Nephron progenitor cell (in vitro differentiated cells): ENCODE data around the gene PC.

Experiments used
- DNase-seq: peaks from one replicate; pipeline ENCODE4 v3.0.0; 2021
- H3K27ac Mint-ChIP-seq: 2 replicates; pipeline ENCODE4 v1.8.0; 2021; ENCODE audit warnings: mild to moderate bottlenecking, moderate library complexity, mixed read lengths
- H3K27me3 Mint-ChIP-seq: 2 replicates; pipeline ENCODE4 v1.8.0; 2021; ENCODE audit warnings: mild to moderate bottlenecking, low read depth, mixed read lengths; ENCODE audit not compliant: poor library complexity
- H3K36me3 Mint-ChIP-seq: 2 replicates; pipeline ENCODE4 v1.8.0; 2021; ENCODE audit warnings: low read depth, mixed read lengths
- H3K4me1 Mint-ChIP-seq: 2 replicates; pipeline ENCODE4 v1.8.0; 2021; ENCODE audit warnings: mixed read lengths
- H3K4me3 Mint-ChIP-seq: 2 replicates; pipeline ENCODE4 v1.8.0; 2021; ENCODE audit warnings: mild to moderate bottlenecking, moderate library complexity, mixed read lengths
- H3K9me3 Mint-ChIP-seq: 2 replicates; pipeline ENCODE4 v1.8.0; 2021; ENCODE audit warnings: mild to moderate bottlenecking, moderate library complexity, mixed read lengths
- TF ChIP-seq, protein P1 (sequence below): fragments of 200-600 bp; sonication (generic); IDR thresholded peaks from 2 replicates; pipeline ENCODE4 v1.5.0; 2021; ENCODE audit warnings: antibody characterized with exemption

PC gene

DNA sequence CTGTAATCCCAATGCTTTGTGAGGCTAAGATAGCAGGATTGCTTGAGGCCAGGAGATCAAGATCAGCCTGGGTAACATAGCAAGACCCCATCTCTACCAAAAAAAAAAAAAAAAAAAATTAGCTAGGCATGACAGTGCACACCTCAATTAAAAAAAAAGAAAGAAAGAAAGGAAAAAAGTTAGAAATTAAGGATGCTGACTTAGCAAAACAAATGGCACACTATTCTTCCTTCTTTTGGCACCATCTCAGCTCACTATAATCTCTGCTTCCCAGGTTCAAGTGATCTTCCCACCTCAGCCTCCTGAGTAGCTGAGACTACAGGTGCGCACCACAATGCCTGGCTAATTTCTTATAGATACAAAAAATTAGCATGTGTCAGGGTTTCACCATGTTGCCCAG, 33.9 kb downstream of the PC start:
- H3K9me3 Mint-ChIP-seq = peaks cover 17% of the 10 kb centered on the region
- peaks cover 25% of the 10 kb centered on the region for H3K36me3 Mint-ChIP-seq
- DNase-seq = no peak
- no peak overlapping the region for H3K27ac Mint-ChIP-seq
- H3K27me3 Mint-ChIP-seq = no peaks in the 10 kb centered on the region
- TF ChIP-seq, protein P1, sequence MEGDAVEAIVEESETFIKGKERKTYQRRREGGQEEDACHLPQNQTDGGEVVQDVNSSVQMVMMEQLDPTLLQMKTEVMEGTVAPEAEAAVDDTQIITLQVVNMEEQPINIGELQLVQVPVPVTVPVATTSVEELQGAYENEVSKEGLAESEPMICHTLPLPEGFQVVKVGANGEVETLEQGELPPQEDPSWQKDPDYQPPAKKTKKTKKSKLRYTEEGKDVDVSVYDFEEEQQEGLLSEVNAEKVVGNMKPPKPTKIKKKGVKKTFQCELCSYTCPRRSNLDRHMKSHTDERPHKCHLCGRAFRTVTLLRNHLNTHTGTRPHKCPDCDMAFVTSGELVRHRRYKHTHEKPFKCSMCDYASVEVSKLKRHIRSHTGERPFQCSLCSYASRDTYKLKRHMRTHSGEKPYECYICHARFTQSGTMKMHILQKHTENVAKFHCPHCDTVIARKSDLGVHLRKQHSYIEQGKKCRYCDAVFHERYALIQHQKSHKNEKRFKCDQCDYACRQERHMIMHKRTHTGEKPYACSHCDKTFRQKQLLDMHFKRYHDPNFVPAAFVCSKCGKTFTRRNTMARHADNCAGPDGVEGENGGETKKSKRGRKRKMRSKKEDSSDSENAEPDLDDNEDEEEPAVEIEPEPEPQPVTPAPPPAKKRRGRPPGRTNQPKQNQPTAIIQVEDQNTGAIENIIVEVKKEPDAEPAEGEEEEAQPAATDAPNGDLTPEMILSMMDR = no peak
- no peak overlapping the region for H3K4me3 Mint-ChIP-seq
- H3K4me1 Mint-ChIP-seq = peaks cover 36% of the 10 kb centered on the region

DNA sequence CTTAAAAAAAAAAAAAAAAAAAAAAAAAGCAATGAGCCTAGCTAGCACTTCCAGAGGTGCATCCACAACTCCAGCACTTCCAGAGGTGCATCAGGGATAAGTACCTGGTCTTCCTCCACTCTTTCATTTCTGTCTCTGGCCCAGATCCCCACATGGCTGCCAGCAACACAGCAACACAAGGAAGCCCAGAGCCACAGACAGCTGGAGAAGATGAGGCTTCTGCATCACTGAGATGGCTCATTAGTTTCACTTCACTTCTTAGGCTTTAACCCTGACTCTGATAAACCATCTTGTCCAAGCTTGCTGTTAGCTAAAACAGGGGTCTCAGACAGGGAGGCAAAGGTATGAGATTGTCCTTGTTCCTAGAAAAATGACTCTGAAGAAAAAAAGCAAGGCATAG, 35.6 kb downstream of the PC start:
- Mint-ChIP-seq H3K36me3 (peaks cover 25% of the 10 kb centered on the region), H3K9me3 (peaks cover 17% of the 10 kb centered on the region), H3K27me3 (no peaks in the 10 kb centered on the region), H3K27ac (no peak overlapping the region), H3K4me3 (no peak overlapping the region), H3K4me1 (peaks cover 39% of the 10 kb centered on the region)
- TF ChIP-seq, protein P1 = no peak
- no peak for DNase-seq

DNA sequence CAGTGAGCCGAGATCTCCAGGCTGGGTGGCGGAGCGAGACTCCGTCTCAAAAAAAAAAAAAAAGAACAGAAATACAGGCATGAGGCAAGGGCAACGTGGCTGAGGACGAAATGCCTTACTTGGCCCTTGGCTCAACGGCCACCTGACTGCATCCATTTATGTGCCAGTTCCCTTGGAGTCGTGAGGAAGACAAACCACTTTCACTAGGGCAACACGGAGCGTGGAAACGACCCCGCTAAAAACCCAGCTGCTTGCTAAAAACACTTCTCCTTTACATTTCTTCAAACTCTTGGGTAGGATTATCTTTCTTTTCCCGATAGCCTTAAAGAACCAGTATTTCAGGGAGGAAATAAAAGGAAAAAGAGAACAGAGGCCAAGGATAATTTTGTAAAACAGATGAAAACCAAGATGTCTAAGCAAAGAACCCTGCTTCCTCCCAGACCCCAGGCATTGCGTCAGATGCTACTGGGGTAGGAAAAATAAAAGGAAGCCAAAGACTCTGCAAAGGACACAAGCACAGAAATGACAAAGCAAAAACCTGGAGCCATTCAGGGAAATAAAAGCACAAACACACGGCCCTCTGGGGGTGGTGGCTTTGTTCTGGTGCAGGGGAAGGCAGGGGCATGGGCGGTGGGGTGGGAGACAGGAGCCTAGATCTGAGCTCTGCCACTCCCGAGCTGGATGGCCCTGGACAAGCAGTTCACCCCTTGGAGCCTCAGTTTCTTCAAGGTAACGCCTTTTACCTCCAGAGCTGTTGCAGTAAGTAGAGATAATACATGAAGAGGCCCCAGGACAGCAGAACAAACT, 37.0 kb downstream of the PC start:
- peaks cover 48% of the 10 kb centered on the region for H3K4me1 Mint-ChIP-seq
- no peaks in the 10 kb centered on the region for H3K27me3 Mint-ChIP-seq
- H3K4me3 Mint-ChIP-seq = no peak overlapping the region
- peaks cover 17% of the 10 kb centered on the region for H3K9me3 Mint-ChIP-seq
- peak overlapping the region; percentile 96 for H3K27ac Mint-ChIP-seq
- no peak for DNase-seq
- H3K36me3 Mint-ChIP-seq = peaks cover 17% of the 10 kb centered on the region
- TF ChIP-seq, protein P1 = no peak

DNA sequence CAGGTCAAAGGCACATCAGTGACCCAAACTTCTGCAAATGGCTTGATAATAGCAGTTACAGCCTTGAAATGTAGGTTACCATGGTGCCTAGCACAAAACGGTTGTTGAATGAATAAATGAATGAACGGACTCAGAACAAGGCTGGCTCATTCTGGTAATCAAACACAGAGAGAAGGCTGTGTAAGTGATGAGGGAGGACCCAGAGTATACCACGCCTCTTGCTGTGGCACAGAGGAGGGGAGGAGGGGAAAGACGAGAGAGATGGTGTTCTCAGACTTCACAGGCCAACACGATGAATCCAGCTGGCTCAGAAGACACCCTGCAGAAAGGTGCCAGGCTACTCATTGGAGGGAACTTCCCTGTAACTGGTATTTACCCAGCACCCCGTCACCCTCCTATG, 38.3 kb downstream of the PC start:
- H3K4me3 Mint-ChIP-seq = no peak overlapping the region
- H3K27me3 Mint-ChIP-seq = no peaks in the 10 kb centered on the region
- no peak overlapping the region for H3K27ac Mint-ChIP-seq
- DNase-seq = no peak
- H3K36me3 Mint-ChIP-seq = peaks cover 6% of the 10 kb centered on the region
- TF ChIP-seq, protein P1 = no peak
- H3K4me1 Mint-ChIP-seq = peaks cover 55% of the 10 kb centered on the region
- H3K9me3 Mint-ChIP-seq = peaks cover 9% of the 10 kb centered on the region

DNA sequence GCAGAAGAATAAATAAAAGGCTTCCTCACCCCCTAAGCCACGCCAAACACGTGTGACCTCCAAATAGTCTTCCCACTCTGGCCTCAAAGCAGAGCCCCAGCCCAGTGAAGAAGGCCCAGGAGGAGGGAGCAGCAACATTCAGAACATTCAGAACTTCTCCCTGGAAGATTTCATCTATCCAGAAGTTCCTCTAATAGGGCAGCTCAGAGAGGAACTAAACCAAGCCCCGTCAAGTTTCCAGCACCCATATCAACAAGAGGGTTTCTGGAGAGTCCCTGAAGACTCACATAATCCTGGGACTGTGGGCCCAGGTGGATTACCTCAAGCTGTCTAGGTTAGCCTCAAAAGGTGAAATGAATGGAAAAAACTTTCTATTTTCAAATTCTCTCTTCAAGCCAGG, 39.4 kb downstream of the PC start:
- peaks cover 60% of the 10 kb centered on the region for H3K4me1 Mint-ChIP-seq
- DNase-seq = no peak
- peaks cover 4% of the 10 kb centered on the region for H3K9me3 Mint-ChIP-seq
- H3K27me3 Mint-ChIP-seq = no peaks in the 10 kb centered on the region
- no peaks in the 10 kb centered on the region for H3K36me3 Mint-ChIP-seq
- TF ChIP-seq, protein P1 = no peak
- H3K27ac Mint-ChIP-seq = no peak overlapping the region
- H3K4me3 Mint-ChIP-seq = no peak overlapping the region

DNA sequence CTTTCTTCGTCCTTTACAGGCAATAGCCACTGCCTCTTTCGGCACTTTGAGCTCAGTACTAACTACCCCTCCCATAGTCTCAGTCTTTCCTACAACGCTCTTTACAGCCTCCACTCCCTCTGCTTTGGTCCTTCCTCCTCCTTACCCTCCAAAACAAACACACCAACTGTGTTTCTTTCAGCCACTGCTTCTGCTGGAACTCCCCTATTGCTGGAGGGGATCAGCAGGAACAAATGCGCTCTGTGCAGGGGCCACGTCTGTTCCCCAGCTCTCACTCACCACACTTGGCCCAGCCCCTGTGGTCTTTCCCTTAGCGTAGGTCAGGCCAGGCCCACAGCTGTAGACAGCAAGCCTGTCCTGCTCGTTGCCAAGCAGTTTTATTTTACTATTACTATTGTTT, 42.3 kb downstream of the PC start:
- Mint-ChIP-seq H3K4me3 (no peak overlapping the region), H3K27ac (peak overlapping the region; percentile 58), H3K9me3 (no peaks in the 10 kb centered on the region), H3K27me3 (no peaks in the 10 kb centered on the region), H3K4me1 (peaks cover 62% of the 10 kb centered on the region), H3K36me3 (no peaks in the 10 kb centered on the region)
- TF ChIP-seq, protein P1 = no peak
- DNase-seq = no peak
